Neural progenitor cell (in vitro differentiated cells): ENCODE measurements around the gene CPLX1. TPM values are rescaled to one million over a fixed set of nuclear protein-coding genes. Genes with fewer than 3 reads are reported as not detected.
A peak's percentile ranks its signal among the peaks of the same experiment; 100 is the strongest.

Source experiments
- DNase-seq: peaks from one replicate; pipeline ENCODE4 v3.0.0-alpha.2; 2016; ENCODE audit warnings: low spot score
- H2AFZ ChIP-seq: fragments of 200-600 bp; sonication (generic); replicated peaks from 2 replicates; pipeline ENCODE4 v1.6.1; 2016; ENCODE audit warnings: antibody characterized with exemption
- H3F3A ChIP-seq: fragments of 200-600 bp; sonication (generic); 2 replicates; pipeline ENCODE4 v1.6.1; 2016; ENCODE audit warnings: antibody characterized with exemption, low read depth
- H3K27ac ChIP-seq: fragments of 200-600 bp; sonication (generic); 2 replicates; pipeline ENCODE4 v1.5.1; 2016; ENCODE audit warnings: mild to moderate bottlenecking
- H3K27me3 ChIP-seq: fragments of 200-600 bp; sonication (generic); 2 replicates; pipeline ENCODE4 v1.6.1; 2016; ENCODE audit warnings: mild to moderate bottlenecking, moderate library complexity
- H3K36me3 ChIP-seq: fragments of 200-600 bp; sonication (generic); 2 replicates; pipeline ENCODE4 v1.5.1; 2016
- H3K4me1 ChIP-seq: fragments of 200-600 bp; sonication (generic); 2 replicates; pipeline ENCODE4 v1.6.1; 2016; ENCODE audit warnings: mixed run types
- H3K4me2 ChIP-seq: fragments of 200-600 bp; sonication (generic); 2 replicates; pipeline ENCODE4 v1.6.1; 2016
- H3K4me3 ChIP-seq: fragments of 200-600 bp; sonication (generic); 2 replicates; pipeline ENCODE4 v1.5.1; 2016
- H3K79me2 ChIP-seq: fragments of 200-600 bp; sonication (generic); 2 replicates; pipeline ENCODE4 v1.6.1; 2016; ENCODE audit warnings: low read depth
- H3K9ac ChIP-seq: fragments of 200-600 bp; sonication (generic); 2 replicates; pipeline ENCODE4 v1.6.1; 2016
- H3K9me3 ChIP-seq: fragments of 200-600 bp; sonication (generic); 2 replicates; pipeline ENCODE4 v1.5.1; 2016; ENCODE audit warnings: low read depth
- H4K20me1 ChIP-seq: fragments of 200-600 bp; sonication (generic); 2 replicates; pipeline ENCODE4 v1.6.1; 2016; ENCODE audit warnings: low read depth
- H3K27ac Mint-ChIP-seq: 3 replicates; pipeline ENCODE4 v1.8.0; 2021; ENCODE audit warnings: mixed read lengths
- H3K27me3 Mint-ChIP-seq: 2 replicates; pipeline ENCODE4 v1.8.0; 2022; ENCODE audit warnings: low read depth, mild to moderate bottlenecking, inconsistent platforms, moderate library complexity, mixed read lengths; ENCODE audit not compliant: insufficient read depth
- H3K36me3 Mint-ChIP-seq: 3 replicates; pipeline ENCODE4 v1.8.0; 2021; ENCODE audit warnings: mixed read lengths
- H3K4me1 Mint-ChIP-seq: 3 replicates; pipeline ENCODE4 v1.8.0; 2021; ENCODE audit warnings: mixed read lengths
- H3K4me3 Mint-ChIP-seq: 3 replicates; pipeline ENCODE4 v1.8.0; 2021; ENCODE audit warnings: mild to moderate bottlenecking, moderate library complexity, mixed read lengths
- H3K9me3 Mint-ChIP-seq: 3 replicates; pipeline ENCODE4 v1.8.0; 2020; ENCODE audit warnings: mixed read lengths
- EZH2 ChIP-seq: fragments of 200-600 bp; sonication (generic); IDR thresholded peaks from 2 replicates; pipeline ENCODE4 v1.6.1; 2017; ENCODE audit warnings: antibody characterized with exemption, mild to moderate bottlenecking, moderate library complexity
- EZH2phosphoT487 ChIP-seq: fragments of 200-600 bp; sonication (generic); IDR thresholded peaks from 2 replicates; pipeline ENCODE4 v1.6.1; 2017; ENCODE audit warnings: antibody characterized with exemption
- total RNA-seq: library from RNA; depleted of rRNA; stranded (reverse); fragments of >200 nt; gene quantifications from 2 replicates; pipeline ENCODE4 v1.2.3, GENCODE V29; 2015; ENCODE audit warnings: low replicate concordance
- TF ChIP-seq, protein P1 (sequence below): fragments of 200-600 bp; sonication (generic); IDR thresholded peaks from 2 replicates; pipeline ENCODE4 v1.5.1; 2017; ENCODE audit warnings: antibody characterized with exemption, mild to moderate bottlenecking

Gene CPLX1
- total RNA-seq, 1 donor from 2014 or later, result not detected

DNA sequence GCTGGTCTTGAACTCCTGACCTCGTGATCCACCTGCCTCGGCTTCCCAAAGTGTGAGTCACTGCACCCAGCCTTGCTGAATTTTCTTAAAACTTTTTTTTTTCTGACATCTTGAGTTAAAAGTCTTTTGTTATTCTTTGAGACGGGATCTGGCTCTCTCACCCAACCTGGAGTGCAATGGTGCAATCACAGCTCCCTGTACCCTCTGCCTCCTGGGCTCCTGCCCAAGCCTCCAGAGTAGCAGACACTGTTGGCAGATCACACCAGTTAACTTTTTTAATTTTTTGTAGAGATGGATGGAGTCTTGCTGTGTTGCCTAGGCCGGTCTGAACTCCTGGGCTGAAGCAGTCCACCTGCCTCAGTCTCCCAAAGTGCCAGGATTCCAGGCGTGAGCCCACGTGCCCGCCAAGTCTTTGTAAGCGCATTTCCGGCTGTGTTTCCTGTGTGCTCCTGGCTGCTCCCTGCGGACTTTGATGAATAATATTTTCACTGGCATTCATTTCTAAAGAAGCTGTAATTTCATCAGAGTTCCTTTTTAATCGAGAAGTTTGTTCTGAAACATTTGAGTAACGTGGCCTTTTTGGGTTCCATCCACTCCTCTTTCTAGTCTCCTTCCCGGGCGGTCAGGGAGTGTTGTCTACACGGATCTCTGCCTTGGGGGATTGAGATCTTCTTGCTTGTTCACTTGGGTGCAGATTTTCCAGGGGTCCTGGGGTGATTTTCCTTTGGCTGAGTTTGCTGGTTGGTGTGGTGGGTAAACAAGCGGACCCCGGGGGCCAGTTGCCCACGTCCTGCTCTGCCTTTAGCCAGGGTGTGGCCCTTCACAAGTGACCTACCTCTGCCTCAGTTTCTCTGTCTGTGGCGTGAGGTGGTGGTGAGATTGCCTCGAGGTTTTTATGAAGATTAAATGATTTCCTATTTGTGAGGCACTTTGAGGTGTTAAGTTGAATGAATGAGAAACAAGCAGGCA is 75.9 kb downstream of the CPLX1 start:
- no peaks in the 10 kb centered on the region for H3F3A ChIP-seq
- H3K9me3 ChIP-seq, result no peaks in the 10 kb centered on the region
- Mint-ChIP-seq H3K4me3 (no peak overlapping the region), H3K4me1 (peaks cover 6% of the 10 kb centered on the region), H3K27me3 (peaks cover 7% of the 10 kb centered on the region), H3K36me3 (peaks cover 33% of the 10 kb centered on the region), H3K9me3 (peaks cover 3% of the 10 kb centered on the region), H3K27ac (peak overlapping the region; percentile 7)
- H3K4me3 ChIP-seq, result no peak overlapping the region
- no peak for DNase-seq
- no peaks in the 10 kb centered on the region for H3K4me1 ChIP-seq
- no peak overlapping the region for H3K9ac ChIP-seq
- H3K36me3 ChIP-seq, result no peaks in the 10 kb centered on the region
- H4K20me1 ChIP-seq, result peaks cover 18% of the 10 kb centered on the region
- TF ChIP-seq, protein P1, sequence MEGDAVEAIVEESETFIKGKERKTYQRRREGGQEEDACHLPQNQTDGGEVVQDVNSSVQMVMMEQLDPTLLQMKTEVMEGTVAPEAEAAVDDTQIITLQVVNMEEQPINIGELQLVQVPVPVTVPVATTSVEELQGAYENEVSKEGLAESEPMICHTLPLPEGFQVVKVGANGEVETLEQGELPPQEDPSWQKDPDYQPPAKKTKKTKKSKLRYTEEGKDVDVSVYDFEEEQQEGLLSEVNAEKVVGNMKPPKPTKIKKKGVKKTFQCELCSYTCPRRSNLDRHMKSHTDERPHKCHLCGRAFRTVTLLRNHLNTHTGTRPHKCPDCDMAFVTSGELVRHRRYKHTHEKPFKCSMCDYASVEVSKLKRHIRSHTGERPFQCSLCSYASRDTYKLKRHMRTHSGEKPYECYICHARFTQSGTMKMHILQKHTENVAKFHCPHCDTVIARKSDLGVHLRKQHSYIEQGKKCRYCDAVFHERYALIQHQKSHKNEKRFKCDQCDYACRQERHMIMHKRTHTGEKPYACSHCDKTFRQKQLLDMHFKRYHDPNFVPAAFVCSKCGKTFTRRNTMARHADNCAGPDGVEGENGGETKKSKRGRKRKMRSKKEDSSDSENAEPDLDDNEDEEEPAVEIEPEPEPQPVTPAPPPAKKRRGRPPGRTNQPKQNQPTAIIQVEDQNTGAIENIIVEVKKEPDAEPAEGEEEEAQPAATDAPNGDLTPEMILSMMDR, result no peak
- TF ChIP-seq EZH2phosphoT487 (no peak), EZH2 (no peak)
- H3K4me2 ChIP-seq, result no peak overlapping the region
- H2AFZ ChIP-seq, result no peak overlapping the region
- peaks cover 21% of the 10 kb centered on the region for H3K79me2 ChIP-seq
- H3K27me3 ChIP-seq, result no peaks in the 10 kb centered on the region
- H3K27ac ChIP-seq, result no peak overlapping the region

DNA sequence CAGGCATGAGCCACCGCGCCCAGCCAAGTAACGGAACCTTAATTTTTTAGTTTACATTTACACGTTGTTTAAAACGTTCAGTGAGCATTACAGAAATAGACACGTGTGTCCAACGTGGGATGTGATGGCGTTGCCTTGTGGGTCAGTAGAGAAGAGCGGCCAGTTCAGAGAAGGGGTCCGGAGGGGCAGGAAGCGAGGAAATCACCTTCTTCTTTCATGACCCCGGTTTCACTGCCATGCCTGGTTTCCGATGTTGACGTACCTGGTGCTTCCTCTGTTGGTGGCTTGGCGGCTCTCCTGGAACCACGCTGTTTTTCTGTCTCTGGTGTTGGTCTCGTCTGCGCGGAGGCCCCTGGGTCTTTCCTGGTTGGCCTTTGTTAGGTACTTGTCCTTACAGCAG is 77.5 kb downstream of the CPLX1 start:
- peaks cover 6% of the 10 kb centered on the region for H3K4me1 Mint-ChIP-seq
- no peaks in the 10 kb centered on the region for H3K27me3 ChIP-seq
- no peak overlapping the region for H3K27ac Mint-ChIP-seq
- peaks cover 11% of the 10 kb centered on the region for H3F3A ChIP-seq
- no peak overlapping the region for H3K4me3 Mint-ChIP-seq
- H3K36me3 ChIP-seq, result no peaks in the 10 kb centered on the region
- H3K4me2 ChIP-seq, result no peak overlapping the region
- H3K9me3 Mint-ChIP-seq, result peaks cover 5% of the 10 kb centered on the region
- no peaks in the 10 kb centered on the region for H3K4me1 ChIP-seq
- H2AFZ ChIP-seq, result no peak overlapping the region
- H3K9me3 ChIP-seq, result no peaks in the 10 kb centered on the region
- H3K36me3 Mint-ChIP-seq, result peaks cover 34% of the 10 kb centered on the region
- H3K27ac ChIP-seq, result no peak overlapping the region
- DNase-seq, result no peak
- peaks cover 15% of the 10 kb centered on the region for H4K20me1 ChIP-seq
- H3K79me2 ChIP-seq, result peaks cover 21% of the 10 kb centered on the region
- TF ChIP-seq EZH2phosphoT487 (no peak), EZH2 (no peak)
- TF ChIP-seq, protein P1, result no peak
- H3K4me3 ChIP-seq, result no peak overlapping the region
- peaks cover 2% of the 10 kb centered on the region for H3K27me3 Mint-ChIP-seq
- H3K9ac ChIP-seq, result no peak overlapping the region

DNA sequence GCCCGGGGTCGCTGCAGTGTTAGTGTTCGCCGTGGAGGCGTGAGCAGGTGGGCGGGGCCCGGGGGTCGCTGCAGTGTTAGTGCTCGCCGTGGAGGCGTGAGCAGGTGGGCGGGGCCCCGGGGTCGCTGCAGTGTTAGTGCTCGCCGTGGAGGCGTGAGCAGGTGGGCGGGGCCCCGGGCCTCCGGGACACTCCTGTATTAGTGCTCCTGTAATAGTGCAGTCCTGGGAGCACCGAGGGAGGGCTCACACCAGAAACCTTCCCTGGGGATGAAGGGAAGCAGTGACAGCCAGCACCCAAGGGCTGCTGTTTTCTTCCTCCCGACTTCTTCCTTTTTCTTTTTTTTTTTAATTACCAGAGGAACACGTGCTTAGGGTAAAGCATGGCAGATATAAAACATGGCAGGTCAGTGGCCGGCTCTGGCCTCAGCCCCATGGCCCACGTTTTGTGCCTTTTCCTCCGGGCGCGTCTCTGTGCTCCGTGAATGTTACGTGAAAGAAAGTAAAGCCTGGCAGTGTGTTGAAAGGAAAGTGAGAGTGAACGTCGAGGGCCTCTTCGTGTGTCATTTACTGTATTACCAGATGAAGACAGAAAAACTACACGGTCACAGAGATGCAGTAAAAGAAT is 78.3 kb downstream of the CPLX1 start:
- Histone ChIP-seq H3F3A (peaks cover 16% of the 10 kb centered on the region), H3K4me3 (no peak overlapping the region), H3K36me3 (no peaks in the 10 kb centered on the region), H3K4me2 (no peak overlapping the region), H3K9ac (no peak overlapping the region), H2AFZ (no peak overlapping the region), H4K20me1 (peaks cover 21% of the 10 kb centered on the region), H3K27me3 (no peaks in the 10 kb centered on the region), H3K27ac (no peak overlapping the region), H3K79me2 (peaks cover 21% of the 10 kb centered on the region), H3K9me3 (no peaks in the 10 kb centered on the region), H3K4me1 (no peaks in the 10 kb centered on the region)
- no peak for DNase-seq
- H3K36me3 Mint-ChIP-seq, result peaks cover 36% of the 10 kb centered on the region
- H3K4me1 Mint-ChIP-seq, result peaks cover 6% of the 10 kb centered on the region
- H3K4me3 Mint-ChIP-seq, result peak overlapping the region; percentile 28
- H3K27ac Mint-ChIP-seq, result no peak overlapping the region
- H3K27me3 Mint-ChIP-seq, result peaks cover 2% of the 10 kb centered on the region
- TF ChIP-seq EZH2 (no peak), EZH2phosphoT487 (no peak)
- TF ChIP-seq, protein P1, result no peak
- H3K9me3 Mint-ChIP-seq, result peaks cover 5% of the 10 kb centered on the region
